ENCODE measurements around the gene STK39. TPM values are rescaled to one million over a fixed set of nuclear protein-coding genes. Genes with fewer than 3 reads are reported as not detected.

Gene STK39
- polyA plus RNA-seq, 1 donor (not counting 4 experiments of a cell fraction or from before 2014, with no cell fraction given) = 20.7 TPM

GRCh38 chr2:168052773-168053172 is 194.6 kb downstream of the STK39 start:
- Histone ChIP-seq H3K4me2 (ENCODE audit: control insufficient read depth, extremely low read depth, insufficient read depth, low read depth, low read length) (no peak overlapping the region), H3K27ac (ENCODE audit: control insufficient read depth, insufficient read depth, low read length) (no peak overlapping the region), H3K9me3 (ENCODE audit: control insufficient read depth, low read depth, low read length) (no peaks in the 10 kb centered on the region), H3K79me2 (ENCODE audit: control insufficient read depth, insufficient read depth, low read length) (no peaks in the 10 kb centered on the region), H3K4me1 (ENCODE audit: control insufficient read depth, extremely low read depth, insufficient read depth, low read length) (no peaks in the 10 kb centered on the region), H3K9ac (ENCODE audit: control insufficient read depth, extremely low read depth, insufficient read depth, low read length) (no peak overlapping the region), H3K9me1 (ENCODE audit: control insufficient read depth, extremely low read depth, insufficient read depth, low read length) (no peaks in the 10 kb centered on the region), H4K20me1 (ENCODE audit: control insufficient read depth, extremely low read depth, insufficient read depth, low read length) (no peaks in the 10 kb centered on the region), H3K27me3 (ENCODE audit: control insufficient read depth, extremely low read depth, insufficient read depth, low read length) (no peaks in the 10 kb centered on the region), H3K4me3 (ENCODE audit: control insufficient read depth in 2 of 3, extremely low read depth in 1 of 3, insufficient read depth in 2 of 3, low read depth in 1 of 3, low read length in 3 of 3) (no peak overlapping the region), H3K36me3 (ENCODE audit: control insufficient read depth in 2 of 2, extremely low read depth in 1 of 2, insufficient read depth in 2 of 2, low read length in 2 of 2) (no peaks in the 10 kb centered on the region), H2AFZ (ENCODE audit: control insufficient read depth, low read length) (no peak overlapping the region)
- TF ChIP-seq EZH2 (IDR thresholded peaks at IDR 0.05; ENCODE audit: low read length) = no peak
- TF ChIP-seq, protein P1, sequence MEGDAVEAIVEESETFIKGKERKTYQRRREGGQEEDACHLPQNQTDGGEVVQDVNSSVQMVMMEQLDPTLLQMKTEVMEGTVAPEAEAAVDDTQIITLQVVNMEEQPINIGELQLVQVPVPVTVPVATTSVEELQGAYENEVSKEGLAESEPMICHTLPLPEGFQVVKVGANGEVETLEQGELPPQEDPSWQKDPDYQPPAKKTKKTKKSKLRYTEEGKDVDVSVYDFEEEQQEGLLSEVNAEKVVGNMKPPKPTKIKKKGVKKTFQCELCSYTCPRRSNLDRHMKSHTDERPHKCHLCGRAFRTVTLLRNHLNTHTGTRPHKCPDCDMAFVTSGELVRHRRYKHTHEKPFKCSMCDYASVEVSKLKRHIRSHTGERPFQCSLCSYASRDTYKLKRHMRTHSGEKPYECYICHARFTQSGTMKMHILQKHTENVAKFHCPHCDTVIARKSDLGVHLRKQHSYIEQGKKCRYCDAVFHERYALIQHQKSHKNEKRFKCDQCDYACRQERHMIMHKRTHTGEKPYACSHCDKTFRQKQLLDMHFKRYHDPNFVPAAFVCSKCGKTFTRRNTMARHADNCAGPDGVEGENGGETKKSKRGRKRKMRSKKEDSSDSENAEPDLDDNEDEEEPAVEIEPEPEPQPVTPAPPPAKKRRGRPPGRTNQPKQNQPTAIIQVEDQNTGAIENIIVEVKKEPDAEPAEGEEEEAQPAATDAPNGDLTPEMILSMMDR (optimal IDR thresholded peaks at IDR 0.05 in 1 of 3, IDR thresholded peaks at IDR 0.05 in 1 of 3, conservative IDR thresholded peaks at IDR 0.05 in 1 of 3; ENCODE audit: extremely low read depth in 1 of 3, insufficient read depth in 2 of 3, low read length in 3 of 3) = no peak
- DNase-seq (ENCODE audit: low read depth, low spot score) = no peak
- FAIRE-seq = no peak
- dilution Hi-C loops (cut with MboI; ENCODE audit: extremely low pct_ligation_motif_present, low sequenced_read_pairs) = no loop called here

DNA sequence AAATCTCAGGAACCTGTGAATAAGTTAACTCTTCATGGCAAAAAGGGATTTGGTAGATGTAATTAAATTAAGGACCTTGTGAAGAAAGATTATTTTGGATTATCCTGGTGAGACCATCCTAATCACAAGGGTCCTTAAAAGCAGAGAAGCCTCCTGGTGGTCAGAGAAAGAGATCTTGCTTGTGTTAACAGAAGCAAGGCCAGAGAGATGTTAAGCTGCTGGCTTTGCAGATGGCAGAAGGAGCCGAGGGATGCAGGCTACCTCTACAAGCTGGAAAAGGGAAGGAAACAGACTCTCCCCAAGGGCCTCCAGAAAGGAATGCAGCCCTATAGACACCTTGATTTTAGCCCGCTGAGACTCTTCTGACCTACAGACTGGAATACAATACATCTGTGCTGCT is 197.0 kb downstream of the STK39 start:
- Histone ChIP-seq H2AFZ (ENCODE audit: control insufficient read depth, low read length) (no peak overlapping the region), H3K36me3 (ENCODE audit: control insufficient read depth in 2 of 2, extremely low read depth in 1 of 2, insufficient read depth in 2 of 2, low read length in 2 of 2) (no peaks in the 10 kb centered on the region), H3K4me3 (ENCODE audit: control insufficient read depth in 2 of 3, extremely low read depth in 1 of 3, insufficient read depth in 2 of 3, low read depth in 1 of 3, low read length in 3 of 3) (no peak overlapping the region), H3K79me2 (ENCODE audit: control insufficient read depth, insufficient read depth, low read length) (no peaks in the 10 kb centered on the region), H3K4me2 (ENCODE audit: control insufficient read depth, extremely low read depth, insufficient read depth, low read depth, low read length) (no peak overlapping the region), H3K4me1 (ENCODE audit: control insufficient read depth, extremely low read depth, insufficient read depth, low read length) (no peaks in the 10 kb centered on the region), H3K9me3 (ENCODE audit: control insufficient read depth, low read depth, low read length) (no peaks in the 10 kb centered on the region), H3K27ac (ENCODE audit: control insufficient read depth, insufficient read depth, low read length) (no peak overlapping the region), H3K9me1 (ENCODE audit: control insufficient read depth, extremely low read depth, insufficient read depth, low read length) (no peaks in the 10 kb centered on the region), H4K20me1 (ENCODE audit: control insufficient read depth, extremely low read depth, insufficient read depth, low read length) (no peaks in the 10 kb centered on the region), H3K9ac (ENCODE audit: control insufficient read depth, extremely low read depth, insufficient read depth, low read length) (no peak overlapping the region), H3K27me3 (ENCODE audit: control insufficient read depth, extremely low read depth, insufficient read depth, low read length) (no peaks in the 10 kb centered on the region)
- TF ChIP-seq, protein P1 (optimal IDR thresholded peaks at IDR 0.05 in 1 of 3, IDR thresholded peaks at IDR 0.05 in 1 of 3, conservative IDR thresholded peaks at IDR 0.05 in 1 of 3; ENCODE audit: extremely low read depth in 1 of 3, insufficient read depth in 2 of 3, low read length in 3 of 3) = no peak
- TF ChIP-seq EZH2 (IDR thresholded peaks at IDR 0.05; ENCODE audit: low read length) = no peak
- FAIRE-seq (no peak), DNase-seq (ENCODE audit: low read depth, low spot score) (no peak)
- dilution Hi-C loops (cut with MboI; ENCODE audit: extremely low pct_ligation_motif_present, low sequenced_read_pairs) = no loop called here
